HEK293 (cell line): Measurements from ENCODE around the gene GBX2.

Experiments used
- CTCF ChIA-PET: fragments of 350-600 bp; formaldehyde crosslinking; extraction: SDS; loops from one replicate; lab custom pipeline; 2021; ENCODE audit warnings: antibody characterized with exemption; lab: Yijun Ruan, JAX
- POLR2A ChIA-PET: fragments of 300-600 bp; formaldehyde crosslinking; extraction: SDS; loops from one replicate; lab custom pipeline; 2020; ENCODE audit warnings: antibody characterized with exemption, inconsistent platforms; lab: Yijun Ruan, JAX
- H3K27ac ChIP-seq: fragments of 200-500 bp; sonication (Bioruptor generic); 2 replicates; pipeline ENCODE4 v1.5.1; 2014; ENCODE audit warnings: low read depth, low read length, control low read depth, inconsistent platforms; ENCODE audit errors: extremely low read depth
- H3K36me3 ChIP-seq, 2 experiments: fragments of 200-500 bp in 1 of 2; sonication (Bioruptor generic) in 1 of 2; 1 replicate in 1 of 2; 2 replicates in 1 of 2; pipeline ENCODE4 v1.5.1; 2014 to 2017; ENCODE audit warnings: inconsistent platforms in 2 of 2, low read length in 2 of 2; ENCODE audit not compliant: control insufficient read depth in 2 of 2, insufficient read depth in 1 of 2
- H3K4me1 ChIP-seq: fragments of 200-500 bp; sonication (Bioruptor generic); 2 replicates; pipeline ENCODE4 v1.5.1; 2014; ENCODE audit warnings: mild to moderate bottlenecking, low read length, inconsistent platforms; ENCODE audit not compliant: control insufficient read depth, insufficient read depth
- H3K4me3 ChIP-seq: 2 replicates; pipeline ENCODE4 v1.5.1; 2011; ENCODE audit warnings: low read depth, mild to moderate bottlenecking, control low read depth, low read length, moderate library complexity
- H3K9me3 ChIP-seq: fragments of 200-500 bp; sonication (Bioruptor generic); 2 replicates; pipeline ENCODE4 v1.5.1; 2014; ENCODE audit warnings: low read depth, low read length, inconsistent platforms; ENCODE audit not compliant: control insufficient read depth, insufficient read depth
- BCL11B ChIP-seq: fragments of 450-650 bp; formaldehyde crosslinking; IDR thresholded peaks from 2 replicates; pipeline ENCODE4 v1.5.1; 2016; ENCODE audit warnings: low read depth, missing biosample characterization, missing genetic modification characterization
- IKZF3 ChIP-seq: fragments of 450-650 bp; IDR thresholded peaks from 2 replicates; pipeline ENCODE4 v1.5.0; 2018; ENCODE audit warnings: missing biosample characterization, mild to moderate bottlenecking, missing genetic modification characterization, moderate library complexity
- SALL2 ChIP-seq: fragments of 450-650 bp; formaldehyde crosslinking; IDR thresholded peaks from 2 replicates; pipeline ENCODE4 v1.5.0; 2017; ENCODE audit warnings: missing biosample characterization, mild to moderate bottlenecking, missing genetic modification characterization, borderline replicate concordance
- SP3 ChIP-seq: fragments of 450-650 bp; formaldehyde crosslinking; IDR thresholded peaks from 2 replicates; pipeline ENCODE4 v1.5.1; 2016; ENCODE audit warnings: missing biosample characterization, missing genetic modification characterization
- ZNF10 ChIP-seq: fragments of 450-650 bp; formaldehyde crosslinking; IDR thresholded peaks from 2 replicates; pipeline ENCODE4 v1.5.1; 2017; ENCODE audit warnings: missing biosample characterization, missing genetic modification characterization
- ZNF121 ChIP-seq: fragments of 450-650 bp; formaldehyde crosslinking; IDR thresholded peaks from 2 replicates; pipeline ENCODE4 v1.5.1; 2016; ENCODE audit warnings: missing biosample characterization, missing genetic modification characterization
- ZNF132 ChIP-seq: fragments of 450-650 bp; formaldehyde crosslinking; IDR thresholded peaks from 2 replicates; pipeline ENCODE4 v1.5.1; 2017; ENCODE audit warnings: missing biosample characterization, missing genetic modification characterization, borderline replicate concordance
- ZNF23 ChIP-seq: fragments of 450-650 bp; formaldehyde crosslinking; IDR thresholded peaks from 2 replicates; pipeline ENCODE4 v1.5.1; 2016; ENCODE audit warnings: missing biosample characterization, missing genetic modification characterization, borderline replicate concordance
- ZNF280D ChIP-seq: fragments of 450-650 bp; formaldehyde crosslinking; IDR thresholded peaks from 2 replicates; pipeline ENCODE4 v1.5.1; 2016; ENCODE audit warnings: missing biosample characterization, missing genetic modification characterization
- ZNF366 ChIP-seq: fragments of 450-650 bp; formaldehyde crosslinking; conservative IDR thresholded peaks from 2 replicates; pipeline ENCODE4 v1.5.1; 2016; ENCODE audit warnings: missing biosample characterization, missing genetic modification characterization
- ZNF416 ChIP-seq: fragments of 450-650 bp; formaldehyde crosslinking; IDR thresholded peaks from 2 replicates; pipeline ENCODE4 v1.5.1; 2016; ENCODE audit warnings: missing biosample characterization, missing genetic modification characterization
- ZNF530 ChIP-seq: fragments of 450-650 bp; formaldehyde crosslinking; IDR thresholded peaks from 2 replicates; pipeline ENCODE4 v1.5.1; 2016; ENCODE audit warnings: low read depth, missing biosample characterization, missing genetic modification characterization
- ZNF768 ChIP-seq: fragments of 450-650 bp; formaldehyde crosslinking; IDR thresholded peaks from 2 replicates; pipeline ENCODE4 v1.5.1; 2018; ENCODE audit warnings: missing biosample characterization, mild to moderate bottlenecking, missing genetic modification characterization
- ZNF785 ChIP-seq: fragments of 450-650 bp; formaldehyde crosslinking; IDR thresholded peaks from 2 replicates; pipeline ENCODE4 v1.5.1; 2016; ENCODE audit warnings: missing biosample characterization, missing genetic modification characterization
- ZXDB ChIP-seq: fragments of 450-650 bp; formaldehyde crosslinking; IDR thresholded peaks from 2 replicates; pipeline ENCODE4 v1.5.1; 2016; ENCODE audit warnings: missing biosample characterization, missing genetic modification characterization
- TF ChIP-seq, protein P1 (sequence below): fragments of 450-650 bp; formaldehyde crosslinking; IDR thresholded peaks from 2 replicates; pipeline ENCODE4 v1.5.1; 2017; ENCODE audit warnings: missing biosample characterization, missing genetic modification characterization
- TF ChIP-seq, protein P2 (sequence below): fragments of 450-650 bp; formaldehyde crosslinking; IDR thresholded peaks from 2 replicates; pipeline ENCODE4 v1.5.1; 2016; ENCODE audit warnings: missing biosample characterization, missing genetic modification characterization

GBX2 gene

DNA sequence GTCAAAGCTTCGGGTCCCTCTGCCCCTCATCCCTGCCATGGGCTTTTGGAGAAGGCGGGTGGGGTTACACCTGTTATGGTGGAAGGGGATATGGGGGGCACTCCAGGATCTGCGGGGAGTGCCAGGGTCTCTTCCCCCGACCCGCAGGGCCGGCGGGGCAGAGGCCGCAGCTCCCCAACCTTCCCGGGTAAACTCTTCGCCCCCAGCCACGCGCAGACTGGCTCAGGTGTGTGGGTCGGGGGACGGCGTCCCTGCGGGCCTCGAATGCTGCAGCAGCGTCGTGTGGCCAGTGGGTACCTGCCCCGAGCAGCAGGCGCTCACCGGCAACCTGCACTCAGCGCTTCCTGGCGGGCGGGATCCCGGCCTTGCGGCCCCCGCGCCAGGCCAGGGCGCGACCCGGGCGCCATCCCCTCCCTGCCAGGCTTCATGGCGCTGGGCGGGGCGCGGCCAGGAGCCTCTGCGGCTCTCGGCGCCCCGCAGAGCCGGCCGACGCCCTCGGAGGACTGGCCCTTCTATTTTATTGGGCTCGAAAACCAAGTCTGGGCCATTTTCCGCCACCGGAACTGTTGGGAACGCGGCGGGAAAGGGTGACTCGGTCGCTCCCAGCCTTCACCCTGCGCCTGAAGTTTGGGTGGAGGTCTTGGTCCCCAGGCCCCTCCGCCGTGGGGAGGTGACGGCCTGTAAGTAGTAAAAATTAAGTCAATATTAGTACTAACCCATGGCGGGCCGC is 4.5 kb downstream of the GBX2 start:
- no peaks in the 10 kb centered on the region for H3K9me3 ChIP-seq
- H3K36me3 ChIP-seq, result peaks cover 0 to 21% of the 10 kb centered on the region in 2 experiments; a peak in 1 of 3 replicates
- POLR2A ChIA-PET, result no interaction called here
- no peaks in the 10 kb centered on the region; the same call in 1 of the 2 replicates for H3K4me1 ChIP-seq
- H3K27ac ChIP-seq, result no peak overlapping the region
- no peak overlapping the region for H3K4me3 ChIP-seq
- CTCF ChIA-PET, result interaction anchor here (2.1 kb wide), 1 partner anchor 384 kb away, joined by 6 read pairs; no protein-coding TSS in a partner anchor
- TF ChIP-seq SALL2 (tag by site-specific recombination) (no peak), ZNF785 (tag by site-specific recombination) (no peak), ZNF121 (tag by site-specific recombination) (no peak), IKZF3 (tag by site-specific recombination) (no peak), ZNF530 (tag by site-specific recombination) (no peak), ZNF10 (no peak), BCL11B (tag by site-specific recombination) (no peak), ZNF366 (tag by site-specific recombination) (no peak), ZNF280D (no peak), ZXDB (tag by site-specific recombination) (no peak), ZNF23 (no peak), ZNF132 (tag by site-specific recombination) (no peak), ZNF768 (tag by site-specific recombination) (no peak), SP3 (tag by site-specific recombination) (no peak), ZNF416 (tag by site-specific recombination) (no peak)
- TF ChIP-seq, protein P1, sequence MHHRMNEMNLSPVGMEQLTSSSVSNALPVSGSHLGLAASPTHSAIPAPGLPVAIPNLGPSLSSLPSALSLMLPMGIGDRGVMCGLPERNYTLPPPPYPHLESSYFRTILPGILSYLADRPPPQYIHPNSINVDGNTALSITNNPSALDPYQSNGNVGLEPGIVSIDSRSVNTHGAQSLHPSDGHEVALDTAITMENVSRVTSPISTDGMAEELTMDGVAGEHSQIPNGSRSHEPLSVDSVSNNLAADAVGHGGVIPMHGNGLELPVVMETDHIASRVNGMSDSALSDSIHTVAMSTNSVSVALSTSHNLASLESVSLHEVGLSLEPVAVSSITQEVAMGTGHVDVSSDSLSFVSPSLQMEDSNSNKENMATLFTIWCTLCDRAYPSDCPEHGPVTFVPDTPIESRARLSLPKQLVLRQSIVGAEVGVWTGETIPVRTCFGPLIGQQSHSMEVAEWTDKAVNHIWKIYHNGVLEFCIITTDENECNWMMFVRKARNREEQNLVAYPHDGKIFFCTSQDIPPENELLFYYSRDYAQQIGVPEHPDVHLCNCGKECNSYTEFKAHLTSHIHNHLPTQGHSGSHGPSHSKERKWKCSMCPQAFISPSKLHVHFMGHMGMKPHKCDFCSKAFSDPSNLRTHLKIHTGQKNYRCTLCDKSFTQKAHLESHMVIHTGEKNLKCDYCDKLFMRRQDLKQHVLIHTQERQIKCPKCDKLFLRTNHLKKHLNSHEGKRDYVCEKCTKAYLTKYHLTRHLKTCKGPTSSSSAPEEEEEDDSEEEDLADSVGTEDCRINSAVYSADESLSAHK, result no peak
- TF ChIP-seq, protein P2, sequence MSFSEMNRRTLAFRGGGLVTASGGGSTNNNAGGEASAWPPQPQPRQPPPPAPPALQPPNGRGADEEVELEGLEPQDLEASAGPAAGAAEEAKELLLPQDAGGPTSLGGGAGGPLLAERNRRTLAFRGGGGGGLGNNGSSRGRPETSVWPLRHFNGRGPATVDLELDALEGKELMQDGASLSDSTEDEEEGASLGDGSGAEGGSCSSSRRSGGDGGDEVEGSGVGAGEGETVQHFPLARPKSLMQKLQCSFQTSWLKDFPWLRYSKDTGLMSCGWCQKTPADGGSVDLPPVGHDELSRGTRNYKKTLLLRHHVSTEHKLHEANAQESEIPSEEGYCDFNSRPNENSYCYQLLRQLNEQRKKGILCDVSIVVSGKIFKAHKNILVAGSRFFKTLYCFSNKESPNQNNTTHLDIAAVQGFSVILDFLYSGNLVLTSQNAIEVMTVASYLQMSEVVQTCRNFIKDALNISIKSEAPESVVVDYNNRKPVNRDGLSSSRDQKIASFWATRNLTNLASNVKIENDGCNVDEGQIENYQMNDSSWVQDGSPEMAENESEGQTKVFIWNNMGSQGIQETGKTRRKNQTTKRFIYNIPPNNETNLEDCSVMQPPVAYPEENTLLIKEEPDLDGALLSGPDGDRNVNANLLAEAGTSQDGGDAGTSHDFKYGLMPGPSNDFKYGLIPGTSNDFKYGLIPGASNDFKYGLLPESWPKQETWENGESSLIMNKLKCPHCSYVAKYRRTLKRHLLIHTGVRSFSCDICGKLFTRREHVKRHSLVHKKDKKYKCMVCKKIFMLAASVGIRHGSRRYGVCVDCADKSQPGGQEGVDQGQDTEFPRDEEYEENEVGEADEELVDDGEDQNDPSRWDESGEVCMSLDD (tag by site-specific recombination), result no peak
